Gastrocnemius medialis (tissue), 4 donors: ENCODE measurements around the gene RBKS.

Source experiments
- CTCF ChIP-seq, 5 experiments: fragments of 450-650 bp in 3 of 5; fragments of 200-600 bp in 2 of 5; sonication (generic) in 2 of 5; IDR thresholded peaks in 4 of 5; conservative IDR thresholded peaks in 1 of 5; 1 replicate in 4 of 5; 2 replicates in 1 of 5; pipeline ENCODE4 v1.5.1; 2016 to 2019; ENCODE audit warnings: antibody characterized with exemption in 5 of 5, mild to moderate bottlenecking in 3 of 5, moderate library complexity in 3 of 5
- POLR2A ChIP-seq, 2 donors: fragments of 450-650 bp; IDR thresholded peaks; one replicate each; pipeline ENCODE4 v1.6.1; 2017; ENCODE audit warnings: antibody characterized with exemption in 2 of 2, mild to moderate bottlenecking in 2 of 2, moderate library complexity in 2 of 2

DNA sequence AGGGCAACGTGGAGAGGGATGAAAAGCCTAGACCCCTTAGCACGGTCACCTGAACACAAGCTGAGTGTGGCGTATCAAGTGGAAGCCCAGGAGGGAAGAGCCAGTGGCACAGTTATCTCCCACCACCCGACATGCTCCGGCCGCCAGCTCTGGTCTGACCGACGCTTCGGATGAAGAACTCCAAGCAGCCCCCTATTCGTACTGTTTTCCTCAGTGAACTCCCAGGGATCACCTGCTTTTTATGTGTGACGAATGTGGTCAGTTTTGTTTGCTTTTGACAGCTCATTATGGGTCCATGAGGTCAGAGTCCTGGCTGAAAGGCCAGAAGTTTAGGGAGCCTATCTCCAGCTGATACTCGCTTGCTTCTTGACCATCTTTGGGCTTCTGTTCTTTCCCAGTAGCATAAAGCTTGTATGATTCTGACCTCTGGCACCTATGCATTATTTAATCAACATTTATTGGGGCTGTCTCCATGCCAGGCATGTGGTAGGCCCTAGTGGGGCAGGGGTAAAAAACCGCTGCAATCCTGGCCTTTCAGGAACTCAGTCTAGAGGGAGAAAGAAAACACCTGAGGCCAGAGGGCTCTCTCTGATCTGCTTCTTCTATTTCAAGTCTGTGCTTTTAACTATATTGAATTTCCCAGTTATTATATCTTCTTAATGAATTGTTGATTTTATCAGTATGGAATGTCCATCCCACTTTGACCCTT is 151.7 kb downstream of the RBKS start:
- no peak for TF ChIP-seq CTCF (IDR thresholded peaks at IDR 0.05 in 4 of 5, conservative IDR thresholded peaks at IDR 0.05 in 1 of 5)
- no peak for TF ChIP-seq POLR2A (IDR thresholded peaks at IDR 0.05)
